Fibroblast of upper back skin (primary cell): ENCODE measurements around the gene TBC1D1.
A peak's percentile ranks its signal among the peaks of the same experiment; 100 is the strongest.

ENCODE experiments used
- DNase-seq: peaks from one replicate; pipeline ENCODE4 v3.0.0-alpha.2; 2013

The TBC1D1 gene

DNA sequence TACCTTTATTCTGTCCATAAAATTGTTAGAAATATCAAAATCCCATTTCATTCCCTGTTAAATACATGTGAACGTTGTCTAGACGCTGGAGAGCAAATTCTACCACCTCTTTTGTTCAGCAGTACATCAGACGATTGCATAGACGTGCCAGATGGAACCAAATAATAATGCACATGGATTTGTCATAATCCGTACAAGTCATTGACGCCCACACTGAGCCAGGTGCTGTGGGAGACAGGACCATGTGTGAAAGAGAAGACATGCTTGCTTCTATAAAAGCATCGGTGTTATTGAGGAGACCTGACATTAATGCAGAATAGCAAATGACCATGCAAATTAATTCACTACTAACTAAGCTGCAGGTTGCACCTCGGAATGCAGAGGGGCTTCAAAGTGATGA, 244.3 kb downstream of the TBC1D1 start:
- DNase-seq, result no peak

DNA sequence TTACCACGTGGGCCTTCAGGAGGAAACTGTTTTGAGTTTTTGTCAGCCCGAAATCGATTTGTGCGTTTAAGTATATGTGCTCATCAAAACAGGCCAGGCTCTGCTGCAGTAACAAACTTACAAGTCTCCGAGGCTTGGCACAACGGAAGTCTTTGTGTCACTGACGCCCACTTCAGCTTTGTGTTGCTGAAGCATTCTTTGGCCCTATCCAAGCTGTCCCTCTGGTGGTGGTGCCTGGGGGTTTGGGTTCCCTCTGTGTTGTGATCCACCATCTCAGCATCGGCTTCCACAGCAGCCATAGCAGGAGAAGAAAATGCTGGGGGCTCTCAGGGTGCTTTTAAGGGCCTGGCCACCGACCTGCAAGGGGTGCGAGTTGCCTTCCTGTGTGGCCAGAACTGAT, 245.7 kb downstream of the TBC1D1 start:
- DNase-seq, result no peak

DNA sequence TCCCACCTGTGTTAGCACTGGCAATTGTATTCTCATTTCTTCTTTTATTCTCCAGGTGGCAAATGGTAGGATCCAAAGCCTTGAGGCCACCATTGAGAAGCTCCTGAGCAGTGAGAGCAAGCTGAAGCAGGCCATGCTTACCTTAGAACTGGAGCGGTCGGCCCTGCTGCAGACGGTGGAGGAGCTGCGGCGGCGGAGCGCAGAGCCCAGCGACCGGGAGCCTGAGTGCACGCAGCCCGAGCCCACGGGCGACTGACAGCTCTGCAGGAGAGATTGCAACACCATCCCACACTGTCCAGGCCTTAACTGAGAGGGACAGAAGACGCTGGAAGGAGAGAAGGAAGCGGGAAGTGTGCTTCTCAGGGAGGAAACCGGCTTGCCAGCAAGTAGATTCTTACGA, 246.2 kb downstream of the TBC1D1 start:
- no peak for DNase-seq

DNA sequence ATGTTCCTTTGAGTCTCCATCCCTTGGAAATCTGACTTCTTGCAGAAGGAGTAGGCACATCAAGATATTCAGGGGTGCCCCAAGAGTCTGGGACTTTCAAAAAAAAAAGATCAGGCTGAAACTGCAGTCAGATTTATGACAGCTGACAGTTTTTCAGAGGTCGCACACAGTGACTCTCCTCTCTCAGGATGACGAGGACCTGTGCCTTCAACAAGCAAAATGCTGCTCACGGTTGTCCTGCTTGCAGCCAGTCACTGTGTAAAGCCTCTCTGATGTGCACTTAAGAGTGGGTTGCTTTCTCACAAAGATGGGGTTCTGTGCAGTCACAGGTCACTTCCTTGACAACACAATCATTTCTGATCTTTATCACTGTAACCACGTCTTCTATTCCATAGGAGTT, 247.5 kb downstream of the TBC1D1 start:
- no peak for DNase-seq

DNA sequence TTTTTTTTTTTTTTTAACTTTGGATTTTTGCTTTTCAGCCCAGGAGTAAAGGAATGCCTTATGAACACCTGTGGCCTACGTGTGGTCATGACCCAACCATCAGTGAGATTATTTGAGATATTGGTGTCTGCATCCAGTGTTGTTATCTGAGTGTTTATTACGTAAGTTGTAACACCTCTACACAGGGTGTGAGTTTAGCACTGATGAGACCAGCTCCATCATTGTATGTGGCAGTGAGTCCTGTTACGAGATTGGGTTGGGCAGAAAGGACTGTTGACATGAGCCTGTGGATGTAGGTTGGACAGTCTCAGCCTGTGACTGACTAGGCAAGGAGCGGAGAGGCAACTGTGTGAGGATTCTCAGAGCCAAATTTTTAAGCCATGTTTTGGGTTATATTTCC, 248.3 kb downstream of the TBC1D1 start:
- DNase-seq, result no peak

DNA sequence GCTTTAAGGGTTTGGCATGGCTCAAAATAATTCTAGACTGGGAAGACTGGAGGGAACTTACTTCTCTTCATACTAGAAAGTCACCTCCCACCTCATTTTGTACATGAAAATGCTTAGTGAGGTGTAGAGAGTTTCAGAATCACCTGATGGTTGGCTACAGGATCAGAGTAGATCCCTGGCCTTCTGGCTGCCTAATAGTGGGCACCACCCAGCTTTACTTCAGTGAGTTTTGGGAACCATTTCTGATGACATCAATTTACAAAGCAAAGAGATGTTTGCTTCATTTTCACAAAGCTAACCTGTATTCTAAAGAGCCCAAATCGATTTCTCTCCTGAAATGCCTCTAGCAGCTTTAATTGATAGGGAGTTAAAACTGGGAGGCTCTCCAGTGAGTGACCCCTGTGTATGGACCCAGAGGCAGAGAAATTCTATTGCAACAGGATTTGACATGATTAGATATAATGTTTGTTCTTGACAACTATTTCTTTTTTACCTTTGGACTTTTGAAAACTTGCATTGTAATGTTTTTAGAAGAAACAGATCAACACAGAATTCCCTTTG, 249.8 kb downstream of the TBC1D1 start:
- DNase-seq, result no peak

DNA sequence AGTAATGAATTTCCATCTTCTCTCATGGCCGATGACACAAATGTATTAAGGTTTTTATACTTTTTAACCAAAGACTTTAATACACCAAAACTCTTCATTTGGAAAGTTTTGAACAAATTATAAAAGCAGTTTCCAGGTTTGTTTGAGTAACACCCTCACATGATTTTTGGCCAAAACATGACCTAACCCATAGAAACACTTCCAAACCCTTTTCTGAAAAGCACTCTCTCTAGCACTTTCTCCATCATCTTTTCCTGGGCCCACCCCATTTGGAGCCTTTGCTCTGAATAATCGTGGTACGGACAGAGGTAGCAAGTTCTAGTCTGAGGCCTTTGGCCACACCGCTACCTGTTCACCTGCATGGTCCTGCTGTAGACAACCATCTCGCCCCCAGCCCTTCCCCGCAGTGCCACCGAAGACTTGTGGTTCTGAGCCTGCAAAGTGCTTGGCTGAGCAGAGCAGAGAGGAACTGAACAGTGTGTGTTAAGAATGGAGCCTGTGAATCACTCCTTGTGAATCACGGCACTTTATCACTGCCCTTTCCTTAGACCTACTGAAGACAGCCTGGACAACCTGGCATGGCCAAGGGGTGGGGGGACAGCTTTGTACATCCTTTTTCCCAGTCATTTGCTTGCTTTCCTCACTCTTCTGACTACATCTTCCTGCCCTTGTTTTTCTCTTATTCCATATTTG, 251.1 kb downstream of the TBC1D1 start:
- DNase-seq, result peak; percentile 59

DNA sequence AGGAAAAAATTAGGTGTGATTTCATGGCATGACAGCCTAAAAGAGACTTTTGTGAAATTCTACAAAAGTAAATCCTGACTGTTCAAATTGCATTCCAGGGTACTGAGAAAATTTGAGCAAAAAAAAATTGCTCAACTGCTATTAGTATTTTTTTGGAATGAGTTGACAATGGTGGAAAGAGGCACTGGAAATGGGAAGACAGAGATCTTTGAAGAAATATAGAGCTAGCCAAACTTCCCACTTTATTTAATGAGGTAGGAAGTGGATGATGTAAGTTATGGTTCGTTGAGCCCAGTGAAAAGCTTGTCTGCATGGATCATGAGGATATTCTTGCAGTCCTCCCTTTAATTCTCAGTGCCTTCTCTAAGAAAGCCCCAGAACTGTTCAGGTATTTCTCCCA, 253.1 kb downstream of the TBC1D1 start:
- no peak for DNase-seq

DNA sequence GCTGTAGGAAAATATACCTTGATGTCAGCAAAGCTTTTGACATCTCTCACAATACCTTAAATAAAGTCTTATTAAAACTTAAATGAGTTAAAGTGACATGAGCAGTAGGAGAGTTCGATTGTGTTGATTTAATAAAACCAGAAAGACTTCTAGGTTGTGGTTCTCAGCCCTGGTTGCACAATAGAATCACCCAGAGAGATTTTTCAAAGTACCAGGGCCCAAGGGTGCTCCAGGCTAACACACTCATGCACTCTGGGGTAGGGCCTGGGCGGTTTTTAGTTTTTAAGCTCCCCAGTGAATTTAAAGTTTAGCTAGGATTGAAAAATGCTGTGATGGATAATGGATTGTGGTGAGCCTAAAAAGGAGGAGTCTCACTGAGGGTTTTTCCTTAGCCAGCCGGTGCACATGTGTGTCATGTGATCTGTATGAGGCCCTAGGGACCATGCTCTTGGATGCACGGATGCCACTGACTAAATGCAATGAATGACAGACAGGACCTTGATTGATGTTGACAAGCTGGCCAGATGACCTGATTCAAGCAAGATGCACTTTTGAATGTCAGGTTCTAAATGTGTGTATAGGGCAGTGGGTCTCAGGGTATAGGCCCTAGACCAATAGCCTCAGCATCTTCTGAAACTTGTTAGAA, 254.3 kb downstream of the TBC1D1 start:
- DNase-seq, result no peak

DNA sequence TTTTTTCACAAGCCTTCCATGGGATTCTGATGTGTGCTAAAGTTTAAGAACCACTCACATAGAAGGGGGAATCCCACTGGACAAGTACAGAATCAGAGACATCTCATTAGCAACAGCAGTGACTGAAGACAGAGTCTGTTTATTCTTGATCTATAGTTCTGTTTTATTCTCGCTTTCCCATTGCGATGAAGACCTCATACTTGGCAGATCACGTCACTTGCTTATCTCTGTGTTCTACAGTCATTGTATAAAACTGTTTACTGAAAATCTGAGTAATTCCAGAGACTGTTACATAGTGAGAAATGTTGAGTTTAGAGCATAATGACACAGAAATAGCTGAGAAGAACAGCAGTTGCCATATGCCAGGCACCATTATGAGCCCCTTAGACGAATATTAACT, 254.9 kb downstream of the TBC1D1 start:
- DNase-seq, result no peak

DNA sequence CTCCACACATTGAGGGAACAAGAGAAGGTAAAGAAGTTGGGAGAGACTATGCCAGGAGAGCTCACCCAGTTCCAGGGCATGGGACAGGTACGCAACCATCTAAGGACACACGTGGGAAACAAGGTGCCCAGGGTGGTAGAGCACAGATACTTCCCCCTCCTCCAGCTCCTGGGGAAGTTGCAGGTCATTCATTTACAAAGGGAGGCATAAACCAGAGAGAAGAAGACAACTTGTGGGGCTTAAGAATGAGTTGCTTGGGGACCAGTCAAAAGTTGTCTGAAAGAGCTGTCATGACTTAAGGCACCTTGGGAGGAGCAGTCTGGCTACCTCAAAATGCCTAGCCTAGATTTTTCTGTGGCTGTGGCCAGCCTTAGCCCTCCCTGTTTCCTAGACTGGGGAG, 255.5 kb downstream of the TBC1D1 start:
- DNase-seq, result no peak

DNA sequence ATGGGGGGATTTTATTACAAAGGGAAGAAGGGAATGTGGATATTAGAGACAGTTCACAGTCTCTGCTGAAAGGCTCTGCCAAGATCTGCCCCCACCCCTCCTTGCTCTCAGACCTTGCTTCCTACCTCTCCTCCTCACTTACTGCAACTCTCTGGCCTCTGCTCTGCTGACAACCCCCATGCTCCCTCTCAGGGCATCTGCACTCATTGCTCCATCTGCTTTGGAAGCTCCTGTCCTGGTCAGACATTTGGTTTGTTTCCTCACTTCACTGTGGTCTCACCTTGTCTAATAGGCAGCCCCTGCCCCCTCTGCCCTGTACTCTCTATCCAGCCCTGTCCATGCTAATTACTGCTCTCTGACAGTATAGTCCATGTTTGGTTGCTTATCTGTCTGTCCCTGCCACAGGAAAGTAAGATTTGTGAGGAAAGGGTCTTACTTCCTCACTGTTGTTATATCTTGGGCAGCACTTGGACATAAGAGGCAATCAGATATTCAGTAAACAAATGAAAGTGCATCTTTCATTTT, 258.6 kb downstream of the TBC1D1 start:
- DNase-seq, result no peak

DNA sequence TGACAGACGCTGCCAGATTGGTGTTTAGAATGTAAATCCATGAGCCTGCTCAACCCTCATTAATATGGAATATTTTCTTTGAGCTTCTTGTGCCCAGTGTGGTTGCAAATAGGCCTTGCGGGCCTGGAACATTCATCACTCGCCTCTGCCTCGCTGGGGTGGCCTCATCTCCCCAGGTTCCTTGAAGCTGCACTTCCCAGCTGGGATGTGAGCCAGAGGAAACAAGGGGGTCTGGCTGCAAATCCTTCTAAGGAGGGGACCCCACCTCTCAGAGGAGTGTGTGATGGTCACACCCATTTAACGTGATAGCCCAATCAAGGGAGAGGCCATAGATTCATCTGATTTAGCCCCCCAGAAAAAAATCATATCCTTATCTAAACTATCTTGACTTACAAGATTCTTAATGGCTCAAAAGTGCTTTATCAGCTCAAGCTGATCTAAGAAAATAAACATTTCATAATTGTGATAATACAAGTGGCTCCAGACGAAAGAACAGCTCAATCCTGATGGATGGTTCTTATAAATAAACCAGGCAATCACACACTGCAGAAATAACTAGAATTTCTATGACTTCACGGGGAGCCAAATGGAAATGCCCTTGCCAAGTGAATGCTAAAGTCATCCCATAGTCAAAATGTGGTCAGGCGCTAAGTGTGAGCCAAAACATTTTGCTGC, 259.2 kb downstream of the TBC1D1 start:
- peak; percentile 85 for DNase-seq

DNA sequence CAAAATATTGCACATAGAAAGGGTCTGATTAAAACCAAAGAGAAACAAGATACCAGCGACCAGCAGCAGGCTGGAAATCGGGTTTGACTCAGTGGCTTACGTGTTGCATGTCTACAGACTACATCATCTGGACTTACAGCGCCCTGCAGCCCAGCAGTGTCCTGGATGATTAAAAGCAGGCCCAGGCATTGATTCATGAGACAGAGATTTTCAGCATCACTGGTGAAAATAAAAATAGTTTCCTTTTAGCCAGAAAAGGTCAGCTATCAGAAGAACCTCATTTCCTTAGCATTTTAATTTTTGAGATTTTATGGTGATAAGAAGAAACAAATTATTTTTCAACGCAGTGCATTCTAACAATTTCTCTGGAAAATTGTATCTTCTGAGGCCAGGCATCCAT, 259.9 kb downstream of the TBC1D1 start:
- peak; percentile 91 for DNase-seq

DNA sequence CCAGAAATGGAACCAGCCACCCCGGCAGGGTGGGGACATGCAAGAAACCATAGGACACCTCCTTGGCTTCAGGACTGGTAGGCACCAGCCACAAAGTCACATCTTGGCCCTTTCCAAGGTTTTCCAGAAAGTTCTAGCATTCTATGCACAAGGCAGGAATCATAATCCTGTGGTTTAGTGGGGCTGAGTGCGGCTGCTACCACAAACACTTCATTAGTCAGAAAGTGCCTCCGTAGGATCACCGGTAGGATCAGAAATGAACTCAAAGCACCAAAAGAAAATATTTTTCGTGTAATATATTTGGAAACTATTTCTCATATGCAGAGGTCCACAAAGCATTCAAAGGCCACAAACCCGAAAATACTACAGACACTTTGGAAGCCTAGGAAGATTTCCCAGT, 261.0 kb downstream of the TBC1D1 start:
- peak; percentile 56 for DNase-seq

DNA sequence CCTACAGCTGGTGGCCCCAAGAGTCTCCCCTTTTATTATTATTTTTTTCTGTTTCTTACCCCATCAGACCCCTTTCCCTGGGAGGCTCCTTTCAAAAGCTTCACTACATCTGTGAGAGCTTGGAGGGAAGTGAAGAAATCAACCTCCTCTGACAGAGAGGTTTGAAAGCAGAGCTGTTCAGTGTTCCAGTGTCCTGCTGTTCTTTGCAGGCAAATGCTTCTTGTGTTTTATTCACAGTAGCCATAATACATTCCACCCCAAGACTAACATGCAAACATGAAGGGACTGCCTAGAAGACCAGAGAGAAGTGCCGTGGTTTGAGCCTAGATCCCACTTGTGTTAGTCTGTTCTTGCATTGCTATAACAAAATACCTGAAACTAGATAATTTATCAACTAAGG, 261.4 kb downstream of the TBC1D1 start:
- DNase-seq, result no peak

DNA sequence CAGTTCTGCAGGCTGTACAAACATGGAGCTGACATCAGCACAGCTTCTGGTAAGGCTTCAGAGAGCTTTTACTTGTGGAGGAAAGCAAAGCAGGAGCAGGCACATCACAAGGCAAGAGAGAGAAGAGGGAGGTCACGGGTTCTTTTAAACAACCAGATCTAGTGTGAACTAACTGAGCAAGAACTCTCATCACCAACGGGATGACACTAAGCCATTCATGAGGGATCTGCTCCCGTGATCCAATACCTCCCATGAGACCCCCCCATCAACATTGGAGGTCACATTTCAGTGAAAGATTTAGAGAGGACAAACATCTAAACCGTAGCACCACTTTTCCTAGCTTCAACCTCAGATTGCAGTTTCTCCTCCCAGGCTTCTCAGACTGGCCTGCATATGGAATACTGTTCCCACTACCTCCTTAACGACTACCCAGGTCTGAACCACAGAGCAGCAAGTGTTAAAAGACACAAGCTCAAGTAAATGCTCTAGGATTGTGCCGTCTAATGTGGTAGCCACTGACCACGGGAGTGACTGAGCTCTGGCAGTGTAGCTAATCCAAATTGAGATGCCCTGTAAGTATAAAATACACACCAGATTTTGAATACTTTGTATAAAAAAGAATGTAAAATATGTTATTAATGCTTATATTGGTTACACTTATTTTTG, 262.0 kb downstream of the TBC1D1 start:
- no peak for DNase-seq

DNA sequence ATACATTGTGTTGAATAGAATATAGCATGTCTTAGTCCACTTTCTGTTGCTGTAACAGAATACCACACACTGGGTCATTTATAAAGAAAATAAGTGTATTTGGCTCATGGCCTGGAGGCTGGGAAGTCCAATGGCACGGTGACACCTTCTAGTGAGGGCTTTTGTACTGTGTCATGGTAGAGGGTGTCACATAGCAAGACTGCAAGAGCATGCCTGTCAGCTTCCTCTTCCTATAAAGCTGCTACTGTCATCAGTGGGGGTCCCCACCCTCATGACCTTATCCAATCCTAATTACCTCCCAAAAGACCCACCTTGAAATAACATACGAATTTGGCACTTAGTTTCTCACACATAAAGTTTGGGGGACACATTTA, 262.5 kb downstream of the TBC1D1 start:
- no peak for DNase-seq

DNA sequence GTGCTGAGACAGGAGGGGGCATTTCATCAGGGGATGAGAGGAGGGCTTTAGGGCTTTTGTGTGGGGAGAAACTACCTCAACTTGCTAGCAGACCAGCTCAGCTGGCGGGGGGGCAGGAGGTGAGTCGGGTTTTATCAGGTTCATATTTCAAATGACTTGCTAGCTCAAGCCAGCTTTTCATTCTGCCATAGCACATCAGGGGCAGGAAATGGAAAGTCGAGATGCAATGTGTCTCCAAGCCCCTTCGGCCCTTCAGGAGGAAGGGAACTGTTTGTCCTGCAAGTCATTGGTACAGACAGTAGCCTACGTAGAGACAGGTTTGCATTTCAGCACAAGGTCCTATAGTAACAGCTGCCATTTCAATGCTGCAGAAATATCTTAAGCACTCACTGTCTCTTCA, 263.4 kb downstream of the TBC1D1 start:
- DNase-seq, result no peak

DNA sequence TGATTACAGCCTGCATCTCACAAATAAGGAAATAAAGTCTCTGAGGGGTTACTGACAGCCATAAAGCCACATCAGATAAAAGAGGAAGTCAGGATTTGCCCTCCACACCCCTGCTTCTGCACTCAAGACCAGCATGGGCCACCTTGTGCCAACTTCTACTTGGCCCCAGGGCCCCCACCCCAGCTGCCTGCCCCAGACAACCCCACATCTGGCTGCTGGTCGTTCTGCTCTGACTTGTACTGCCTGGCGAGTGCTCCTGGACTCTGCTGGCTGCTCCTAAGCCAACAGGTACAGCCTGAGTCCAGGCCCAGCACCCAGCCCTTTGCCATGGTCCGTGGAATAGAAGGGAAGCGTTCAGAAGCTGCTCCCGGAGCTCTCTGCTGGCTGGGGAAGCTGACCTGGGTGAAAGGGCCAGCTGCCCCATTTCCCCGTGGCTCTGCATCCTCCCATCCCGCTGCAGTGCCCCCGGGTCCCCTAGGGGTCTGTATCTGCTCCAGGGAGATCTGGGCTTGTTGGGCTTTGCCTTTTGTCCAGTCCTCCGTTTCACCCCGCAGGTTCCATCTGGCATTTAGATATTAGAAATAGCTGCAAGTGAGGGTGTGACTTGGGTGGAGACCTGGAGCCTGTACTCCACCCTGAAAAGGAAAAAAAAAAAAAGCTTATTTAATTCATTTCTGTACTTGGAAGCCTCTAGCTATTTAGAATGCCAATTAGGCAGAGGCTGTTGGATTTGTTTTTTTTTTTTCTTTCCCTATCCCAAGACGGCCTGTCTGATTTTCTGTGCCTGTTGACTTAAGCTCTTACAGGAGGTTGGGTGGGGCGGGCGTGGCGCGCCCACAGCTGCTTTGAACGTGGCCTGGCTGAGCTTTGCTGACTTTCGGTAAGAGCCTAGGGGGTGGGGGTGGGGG, 264.1 kb downstream of the TBC1D1 start:
- no peak for DNase-seq

DNA sequence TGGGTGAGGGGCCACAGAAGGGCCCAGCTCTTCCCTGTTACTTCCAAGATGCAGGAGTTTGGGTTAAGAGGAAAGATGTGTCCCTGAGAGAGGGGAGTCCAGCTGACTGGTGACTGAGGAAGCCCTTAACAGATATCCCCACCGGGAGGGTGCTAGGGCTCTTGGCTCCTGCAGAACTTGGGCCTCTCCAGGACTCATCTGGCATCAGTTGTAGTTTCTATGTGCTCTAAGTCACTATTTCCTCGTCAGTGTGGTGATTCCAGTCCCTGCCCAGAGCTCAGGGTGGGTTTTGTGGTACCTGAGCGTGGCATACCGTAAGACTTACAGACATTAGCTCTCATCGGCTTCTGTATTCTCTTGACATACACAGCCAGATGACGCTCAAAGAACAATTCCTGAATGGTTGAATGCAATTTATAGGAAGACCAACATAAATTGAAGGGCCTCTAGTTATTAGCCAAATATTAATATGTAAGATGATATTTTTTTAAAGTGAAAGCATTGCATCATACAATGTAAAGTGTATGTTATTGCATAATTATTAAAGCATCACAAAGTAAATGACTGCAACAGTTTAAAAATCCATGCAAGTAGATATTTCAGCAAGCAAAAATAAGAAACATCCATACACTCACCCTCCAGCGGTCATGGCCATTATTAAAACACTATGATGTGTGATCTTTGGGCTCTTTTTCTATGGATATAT, 264.9 kb downstream of the TBC1D1 start:
- no peak for DNase-seq

DNA sequence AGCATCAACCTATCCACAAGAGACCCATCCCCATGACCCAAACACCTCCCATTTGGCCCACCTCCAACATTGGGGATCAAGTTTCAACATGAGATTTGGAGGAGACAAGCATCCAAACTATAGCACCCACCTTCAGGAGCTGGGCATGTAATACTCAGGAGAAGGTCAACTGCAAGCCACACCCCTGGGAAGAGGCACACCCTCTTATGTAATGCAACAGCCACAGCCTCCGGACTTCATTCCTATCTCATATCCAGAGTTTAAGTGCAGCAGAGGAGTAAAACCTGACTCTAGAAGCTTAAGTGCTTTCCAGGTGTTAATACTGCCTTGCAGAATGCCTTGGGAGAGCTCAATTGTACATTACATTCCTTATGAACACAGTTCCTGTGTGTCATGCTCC, 266.7 kb downstream of the TBC1D1 start:
- no peak for DNase-seq
